Fibroblast of skin of left biceps (primary cell): ENCODE data around the gene LPCAT3.
A peak's percentile ranks its signal among the peaks of the same experiment; 100 is the strongest.

Source experiments
- DNase-seq, 2 experiments: peaks; one replicate each; pipeline ENCODE4 v3.0.0-alpha.2; 2013; ENCODE audit warnings: low read depth in 2 of 2

The LPCAT3 gene

GRCh38 chr12:6963791-6964413, 54.4 kb downstream of the LPCAT3 start:
- DNase-seq = no peak

GRCh38 chr12:6963016-6963731, 55.1 kb downstream of the LPCAT3 start:
- DNase-seq = no peak

GRCh38 chr12:6962285-6963015, 55.8 kb downstream of the LPCAT3 start:
- DNase-seq = no peak

- DNase-seq = peak; percentile 47 to 56
Measured at GRCh38 chr12:6961695-6962284, 56.5 kb downstream of the LPCAT3 start.

- no peak for DNase-seq
Measured at GRCh38 chr12:6961278-6961694, 57.0 kb downstream of the LPCAT3 start.

GRCh38 chr12:6960593-6961277, 57.5 kb downstream of the LPCAT3 start:
- no peak for DNase-seq

- no peak for DNase-seq
Measured at GRCh38 chr12:6959805-6960592, 58.3 kb downstream of the LPCAT3 start.

GRCh38 chr12:6959058-6959804, 59.0 kb downstream of the LPCAT3 start:
- DNase-seq = no peak

GRCh38 chr12:6958609-6959057, 59.6 kb downstream of the LPCAT3 start:
- no peak for DNase-seq

GRCh38 chr12:6957741-6958608, 60.3 kb downstream of the LPCAT3 start:
- DNase-seq = no peak

GRCh38 chr12:6957151-6957701, 61.0 kb downstream of the LPCAT3 start:
- no peak for DNase-seq

GRCh38 chr12:6956021-6956727, 62.1 kb downstream of the LPCAT3 start:
- no peak for DNase-seq

- DNase-seq = no peak
Measured at GRCh38 chr12:6955108-6956020, 62.9 kb downstream of the LPCAT3 start.

- DNase-seq = no peak
Measured at GRCh38 chr12:6954316-6955107, 63.8 kb downstream of the LPCAT3 start.

GRCh38 chr12:6953442-6954315, 64.6 kb downstream of the LPCAT3 start:
- DNase-seq = peak; percentile 31 to 37
